IMR-90 (cell line): ENCODE measurements around the gene PSMD4. TPM values are rescaled to one million over a fixed set of nuclear protein-coding genes. Genes with fewer than 3 reads are reported as not detected.

Source experiments
- ATAC-seq: fragments of 200-7000 bp; cut with Tn5 transposase; 2 replicates; pipeline ENCODE4 v1.9.1; 2020; ENCODE audit warnings: low read depth, mild to moderate bottlenecking, moderate library complexity
- BruUV-seq: library from RNA; stranded (reverse); fragments of 400-500 nt; replicated peaks from 2 replicates; lab custom pipeline; 2021; lab: Mats Ljungman, UMichigan
- CTCF ChIA-PET: fragments of 300-600 bp; formaldehyde crosslinking; extraction: SDS; loops from one replicate; lab custom pipeline; 2021; ENCODE audit warnings: antibody characterized with exemption; lab: Yijun Ruan, JAX
- POLR2A ChIA-PET: fragments of 300-600 bp; sonication (Branson Sonifier 250); formaldehyde crosslinking; loops from one replicate; lab custom pipeline; 2022; ENCODE audit warnings: antibody characterized with exemption; ENCODE audit not compliant: unreplicated experiment; lab: Charles Lee
- DNase-seq: peaks from one replicate; pipeline ENCODE4 v3.0.0; 2013
- H2AFZ ChIP-seq: replicated peaks from 2 replicates; pipeline ENCODE3; 2013; ENCODE audit warnings: low read length, mild to moderate bottlenecking; ENCODE audit not compliant: poor library complexity
- H2AK5ac ChIP-seq: 2 replicates; pipeline ENCODE4 v1.6.1; 2013; ENCODE audit warnings: low read depth, low read length, inconsistent platforms
- H2AK9ac ChIP-seq: replicated peaks from 2 replicates; pipeline ENCODE3; 2013; ENCODE audit warnings: mild to moderate bottlenecking, low read depth, low read length, moderate library complexity; ENCODE audit not compliant: poor library complexity
- H2BK120ac ChIP-seq: 2 replicates; pipeline ENCODE4 v1.6.1; 2013; ENCODE audit warnings: low read depth, low read length, inconsistent platforms
- H2BK15ac ChIP-seq: 3 replicates; pipeline ENCODE4 v1.6.1; 2013; ENCODE audit warnings: low read depth, low read length, inconsistent platforms
- H2BK20ac ChIP-seq: 2 replicates; pipeline ENCODE4 v1.6.1; 2013; ENCODE audit warnings: low read depth, mild to moderate bottlenecking, inconsistent platforms, low read length, moderate library complexity
- H2BK5ac ChIP-seq: 2 replicates; pipeline ENCODE4 v1.6.1; 2013; ENCODE audit warnings: mild to moderate bottlenecking, low read depth, low read length, inconsistent platforms; ENCODE audit not compliant: poor library complexity, severe bottlenecking
- H3K14ac ChIP-seq: replicated peaks from 2 replicates; pipeline ENCODE4 v1.6.1; 2013; ENCODE audit warnings: low read depth, low read length, inconsistent platforms
- H3K18ac ChIP-seq: 2 replicates; pipeline ENCODE4 v1.6.1; 2013; ENCODE audit warnings: low read depth, low read length, control low read depth
- H3K23ac ChIP-seq: 2 replicates; pipeline ENCODE4 v1.6.1; 2013; ENCODE audit warnings: low read depth, low read length, inconsistent platforms
- H3K27ac ChIP-seq: 2 replicates; pipeline ENCODE4 v1.5.1; 2013; ENCODE audit warnings: mild to moderate bottlenecking, control low read depth, low read length; ENCODE audit not compliant: insufficient read depth
- H3K27me3 ChIP-seq: 2 replicates; pipeline ENCODE4 v1.6.1; 2013; ENCODE audit warnings: low read length; ENCODE audit not compliant: control insufficient read depth, insufficient read depth
- H3K36me3 ChIP-seq: 2 replicates; pipeline ENCODE4 v1.6.1; 2013; ENCODE audit warnings: low read length, mixed read lengths; ENCODE audit not compliant: control insufficient read depth, insufficient read depth
- H3K4ac ChIP-seq: 2 replicates; pipeline ENCODE4 v1.6.1; 2013; ENCODE audit warnings: low read depth, low read length, inconsistent platforms
- H3K4me1 ChIP-seq: 2 replicates; pipeline ENCODE4 v1.6.1; 2013; ENCODE audit warnings: low read length, mixed read lengths; ENCODE audit not compliant: control insufficient read depth, insufficient read depth
- H3K4me2 ChIP-seq: 2 replicates; pipeline ENCODE4 v1.6.1; 2013; ENCODE audit warnings: low read depth, mild to moderate bottlenecking, control low read depth, low read length, moderate library complexity
- H3K4me3 ChIP-seq: 2 replicates; pipeline ENCODE4 v1.5.1; 2013; ENCODE audit warnings: low read depth, mild to moderate bottlenecking, control low read depth, low read length, moderate library complexity; ENCODE audit not compliant: insufficient read depth
- H3K56ac ChIP-seq: 2 replicates; pipeline ENCODE4 v1.6.1; 2013; ENCODE audit warnings: low read length, inconsistent platforms; ENCODE audit not compliant: insufficient read depth; ENCODE audit errors: extremely low read depth
- H3K79me1 ChIP-seq, 2 experiments: 2 replicates each; pipeline ENCODE4 v1.6.1; 2013; ENCODE audit warnings: low read length in 2 of 2, inconsistent platforms in 1 of 2, low read depth in 1 of 2
- H3K9ac ChIP-seq: 2 replicates; pipeline ENCODE4 v1.6.1; 2013; ENCODE audit warnings: low read depth, low read length, control low read depth
- H3K9me1 ChIP-seq: 2 replicates; pipeline ENCODE4 v1.6.1; 2013; ENCODE audit warnings: low read length, inconsistent platforms; ENCODE audit not compliant: insufficient read depth
- H3K9me3 ChIP-seq: 2 replicates; pipeline ENCODE4 v1.6.1; 2013; ENCODE audit warnings: low read length; ENCODE audit not compliant: control insufficient read depth, insufficient read depth
- H4K20me1 ChIP-seq: 2 replicates; pipeline ENCODE4 v1.6.1; 2013; ENCODE audit warnings: low read length, inconsistent platforms; ENCODE audit not compliant: insufficient read depth
- H4K5ac ChIP-seq: 2 replicates; pipeline ENCODE4 v1.6.1; 2013; ENCODE audit warnings: mild to moderate bottlenecking, low read depth, low read length, control low read depth
- H4K8ac ChIP-seq, 2 experiments: 2 replicates each; pipeline ENCODE4 v1.6.1; 2013; ENCODE audit warnings: low read depth in 2 of 2, low read length in 2 of 2, control low read depth in 1 of 2, inconsistent platforms in 1 of 2
- H4K91ac ChIP-seq: 2 replicates; pipeline ENCODE4 v1.6.1; 2013; ENCODE audit warnings: low read depth, low read length, inconsistent platforms; ENCODE audit not compliant: insufficient read depth
- BHLHE40 ChIP-seq: fragments of 150-350 bp; IDR thresholded peaks from 2 replicates; pipeline ENCODE4 v1.6.1; 2016; ENCODE audit warnings: mild to moderate bottlenecking, low read depth, low read length
- CHD1 ChIP-seq: IDR thresholded peaks from 2 replicates; pipeline ENCODE4 v1.6.1; 2012; ENCODE audit warnings: low read depth, low read length, improper control_type of control experiment
- MAFK ChIP-seq: IDR thresholded peaks from 2 replicates; pipeline ENCODE4 v1.6.1; 2012; ENCODE audit warnings: low read depth, low read length, improper control_type of control experiment
- POLR2A ChIP-seq: IDR thresholded peaks from 2 replicates; pipeline ENCODE4 v1.6.1; 2012; ENCODE audit warnings: mild to moderate bottlenecking, low read depth, low read length
- RAD21 ChIP-seq: IDR thresholded peaks from 2 replicates; pipeline ENCODE4 v1.6.1; 2012; ENCODE audit warnings: low read length, improper control_type of control experiment
- RFX5 ChIP-seq: IDR thresholded peaks from 2 replicates; pipeline ENCODE4 v1.8.0; 2012; ENCODE audit warnings: low read depth, mild to moderate bottlenecking, low read length, moderate library complexity
- SMC3 ChIP-seq: fragments of 150-350 bp; IDR thresholded peaks from 2 replicates; pipeline ENCODE4 v1.6.1; 2016; ENCODE audit warnings: low read depth, mild to moderate bottlenecking, antibody characterized with exemption, low read length, moderate library complexity
- WGBS, 2 experiments: methylation state at CpG; one replicate each; pipeline versions ENCODE4 v1.1.5 to v1.1.7; 2013; ENCODE audit warnings: missing lambda C conversion rate in 2 of 2; ENCODE audit not compliant: insufficient read length in 1 of 2; ENCODE audit errors: extremely low coverage in 2 of 2; 5-methylcytosine and 5-hydroxymethylcytosine counted together
- dilution Hi-C: fragments of 300-500 bp; cut with HindIII; formaldehyde crosslinking; loops from one replicate; pipeline ENCODE4 v1.14.3; 2018; ENCODE audit warnings: low sequenced_read_pairs; ENCODE audit not compliant: unreplicated experiment
- in situ Hi-C: fragments of 300-500 bp; cut with MboI; formaldehyde crosslinking; loops from 3 replicates; pipeline ENCODE4 v1.14.3; 2019; ENCODE audit warnings: low sequenced_read_pairs, inconsistent platforms, mixed read lengths
- intact Hi-C: fragments of 100-400 bp; cut with micrococcal nuclease; formaldehyde crosslinking; loops from 2 replicates; pipeline ENCODE4 v1.10.0; 2022
- microRNA-seq, 2 experiments: library from miRNA; stranded (forward) in 1 of 2; unstranded in 1 of 2; fragments of 10-50 nt in 1 of 2; fragments of <30 nt in 1 of 2; gene quantifications in 1 of 2; microRNA quantifications in 1 of 2; one replicate each; pipeline versions ENCODE3 to v1.1.0; 2013 to 2020; ENCODE audit not compliant: insufficient read depth in 1 of 2, insufficient read length in 1 of 2, unreplicated experiment in 1 of 2
- polyA plus RNA-seq, 3 experiments: library from polyadenylated mRNA; depleted of rRNA; stranded (reverse); fragments of >200 nt; gene quantifications; 2 replicates each; pipeline ENCODE4 v1.2.3, GENCODE V29; 2012; ENCODE audit warnings: low replicate concordance in 1 of 3
- small RNA-seq, 5 experiments: library from RNA; depleted of rRNA; stranded (forward); fragments of <200 nt; gene quantifications; one replicate each; pipeline ENCODE3, GENCODE V24; 2012
- total RNA-seq: library from RNA; depleted of rRNA; stranded (reverse); fragments of >200 nt; gene quantifications from 2 replicates; pipeline ENCODE4 v1.2.3, GENCODE V29; 2012; rRNA removed
- TF ChIP-seq, protein P1 (sequence below): conservative IDR thresholded peaks from 2 replicates; pipeline ENCODE4 v1.5.1; 2012; ENCODE audit warnings: mild to moderate bottlenecking, low read depth, low read length, improper control_type of control experiment

Gene PSMD4
- total and polyA plus RNA-seq, 2 of the 4 experiments (the other 2 are of a cell fraction), result 289 to 314 TPM

DNA sequence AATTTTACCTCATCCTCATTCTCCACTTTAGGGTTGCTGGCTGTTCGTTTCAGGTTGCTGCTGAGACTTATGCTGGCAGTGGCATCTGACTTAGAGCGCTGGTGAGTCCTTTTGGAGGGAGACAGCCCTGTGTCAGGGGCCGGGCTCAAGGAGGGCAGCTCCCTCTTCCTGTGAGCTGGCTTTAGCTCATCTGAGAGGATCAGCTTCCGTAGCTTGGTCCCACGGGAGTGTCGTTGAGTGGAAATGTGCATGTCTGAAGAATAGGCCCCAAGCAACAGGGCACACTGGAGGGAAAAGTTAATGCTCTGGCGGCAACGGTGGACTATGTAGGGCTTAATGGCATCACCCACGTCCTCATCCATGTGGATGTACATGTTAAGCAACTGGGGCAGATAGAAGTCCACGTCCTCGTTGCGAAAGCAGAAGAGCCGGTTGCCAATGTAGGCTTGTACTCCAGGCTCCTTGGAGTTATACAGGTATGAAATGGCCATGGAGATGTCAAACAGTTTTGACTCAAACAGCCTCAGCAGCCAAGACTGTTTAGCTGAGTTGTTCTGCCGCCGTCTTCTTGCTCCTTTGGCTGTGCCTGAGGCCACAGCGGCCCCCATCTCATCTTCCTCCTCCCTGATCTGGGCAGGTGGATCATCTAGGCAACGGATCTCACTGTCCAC, 61.2 kb downstream of the PSMD4 start:
- Histone ChIP-seq H4K8ac (no peak overlapping the region), H4K20me1 (peaks cover 41% of the 10 kb centered on the region), H3K9ac (no peak overlapping the region), H3K14ac (no peak overlapping the region), H3K36me3 (peaks cover 41% of the 10 kb centered on the region), H2BK120ac (no peak overlapping the region), H4K91ac (no peak overlapping the region), H3K27ac (no peak overlapping the region), H2BK20ac (no peak overlapping the region), H3K9me1 (peaks cover 40% of the 10 kb centered on the region), H3K79me1 (peaks cover 35 to 81% of the 10 kb centered on the region in 2 experiments), H2AK5ac (peak overlapping the region; percentile 8; the same call in 1 of the 2 replicates), H3K4me3 (no peak overlapping the region), H3K23ac (no peak overlapping the region), H3K4me2 (no peak overlapping the region), H3K9me3 (no peaks in the 10 kb centered on the region), H3K4ac (no peak overlapping the region), H3K27me3 (no peaks in the 10 kb centered on the region), H2AFZ (no peak overlapping the region), H3K56ac (no peak overlapping the region), H3K4me1 (peaks cover 28% of the 10 kb centered on the region), H2BK15ac (no peak overlapping the region), H4K5ac (no peak overlapping the region), H2AK9ac (no peak overlapping the region), H2BK5ac (no peak overlapping the region), H3K18ac (no peak overlapping the region)
- DNase-seq (no peak), ATAC-seq (no peak)
- intact Hi-C loops (no loop called here), dilution Hi-C loops (no loop called here), in situ Hi-C loops (loop anchor here (25.0 kb wide), 1 partner anchor 672 kb away; the partner anchor contains the start of gene S100A10)
- no TSS peak for BruUV-seq
- TF ChIP-seq MAFK (no peak), RFX5 (no peak), BHLHE40 (no peak), SMC3 (no peak), RAD21 (no peak), CHD1 (no peak), POLR2A (no peak)
- TF ChIP-seq, protein P1, sequence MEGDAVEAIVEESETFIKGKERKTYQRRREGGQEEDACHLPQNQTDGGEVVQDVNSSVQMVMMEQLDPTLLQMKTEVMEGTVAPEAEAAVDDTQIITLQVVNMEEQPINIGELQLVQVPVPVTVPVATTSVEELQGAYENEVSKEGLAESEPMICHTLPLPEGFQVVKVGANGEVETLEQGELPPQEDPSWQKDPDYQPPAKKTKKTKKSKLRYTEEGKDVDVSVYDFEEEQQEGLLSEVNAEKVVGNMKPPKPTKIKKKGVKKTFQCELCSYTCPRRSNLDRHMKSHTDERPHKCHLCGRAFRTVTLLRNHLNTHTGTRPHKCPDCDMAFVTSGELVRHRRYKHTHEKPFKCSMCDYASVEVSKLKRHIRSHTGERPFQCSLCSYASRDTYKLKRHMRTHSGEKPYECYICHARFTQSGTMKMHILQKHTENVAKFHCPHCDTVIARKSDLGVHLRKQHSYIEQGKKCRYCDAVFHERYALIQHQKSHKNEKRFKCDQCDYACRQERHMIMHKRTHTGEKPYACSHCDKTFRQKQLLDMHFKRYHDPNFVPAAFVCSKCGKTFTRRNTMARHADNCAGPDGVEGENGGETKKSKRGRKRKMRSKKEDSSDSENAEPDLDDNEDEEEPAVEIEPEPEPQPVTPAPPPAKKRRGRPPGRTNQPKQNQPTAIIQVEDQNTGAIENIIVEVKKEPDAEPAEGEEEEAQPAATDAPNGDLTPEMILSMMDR, result no peak
- POLR2A ChIA-PET, result no interaction called here
- CTCF ChIA-PET, result interaction anchor here (1.0 kb wide), 1 partner anchor 15 kb away, joined by 3 read pairs; no protein-coding TSS in a partner anchor
- WGBS, 2 experiments, result 99% methylated on average over 10 of the region's 17 CpGs; no CpG with 5 or more reads in 1 of the 2 experiments

Small RNAs within 50 kb of the gene (microRNA-seq; reads per million reads assigned to microRNA genes)
- not detected for gene RN7SL444P (ENCODE audit: insufficient read depth, insufficient read length)

Small RNAs within 50 kb of the gene (small RNA-seq; reads per million reads assigned to genes)
- 0 reads per million in 5 experiments for gene RN7SL444P

Other genes with a start within 250 kb of the PSMD4 start
- gene MINDY1, start 247.8 kb upstream of the PSMD4 start, total RNA-seq, result 5.8 and 6.6 TPM in 2 replicates
- 6.6 and 7.3 TPM in 2 replicates for gene MINDY1, start 247.8 kb upstream of the PSMD4 start, polyA plus RNA-seq (2012; rRNA removed)
- 7.9 and 8.6 TPM in 2 replicates for gene PRUNE1, start 246.3 kb upstream of the PSMD4 start, total RNA-seq
- 9.4 and 9.6 TPM in 2 replicates for gene PRUNE1, start 246.3 kb upstream of the PSMD4 start, polyA plus RNA-seq (2012; rRNA removed)
- under 0.01 TPM in 1 of 2 replicates, not detected in the other for gene BNIPL, start 218.1 kb upstream of the PSMD4 start, total RNA-seq
- 0.10 and 0.38 TPM in 2 replicates for gene BNIPL, start 218.1 kb upstream of the PSMD4 start, polyA plus RNA-seq (2012; rRNA removed)
- 0.54 and 0.83 TPM in 2 replicates for gene C1orf56, start 207.0 kb upstream of the PSMD4 start, total RNA-seq
- gene C1orf56, start 207.0 kb upstream of the PSMD4 start, polyA plus RNA-seq (2012; rRNA removed), result 1.2 and 1.5 TPM in 2 replicates
- 47.0 and 48.6 TPM in 2 replicates for gene CDC42SE1, start 195.1 kb upstream of the PSMD4 start, total RNA-seq
- gene CDC42SE1, start 195.1 kb upstream of the PSMD4 start, polyA plus RNA-seq (2012; rRNA removed), result 47.4 and 58.5 TPM in 2 replicates
- 3.6 and 5.3 TPM in 2 replicates for gene MLLT11, start 194.3 kb upstream of the PSMD4 start, total RNA-seq
- 16.6 and 17.5 TPM in 2 replicates for gene MLLT11, start 194.3 kb upstream of the PSMD4 start, polyA plus RNA-seq (2012; rRNA removed)
- 11.9 and 12.9 TPM in 2 replicates for gene GABPB2, start 184.0 kb upstream of the PSMD4 start, total RNA-seq
- gene GABPB2, start 184.0 kb upstream of the PSMD4 start, polyA plus RNA-seq (2012; rRNA removed), result 6.0 and 7.5 TPM in 2 replicates
- gene SEMA6C, start 108.1 kb upstream of the PSMD4 start, total RNA-seq, result 0.36 and 0.56 TPM in 2 replicates
- gene SEMA6C, start 108.1 kb upstream of the PSMD4 start, polyA plus RNA-seq (2012; rRNA removed), result 2.0 and 2.6 TPM in 2 replicates
- not detected in 2 replicates for gene TNFAIP8L2, start 98.1 kb upstream of the PSMD4 start, total RNA-seq
- not detected in 2 replicates for gene TNFAIP8L2, start 98.1 kb upstream of the PSMD4 start, polyA plus RNA-seq (2012; rRNA removed)
- gene LYSMD1, start 88.8 kb upstream of the PSMD4 start, total RNA-seq, result 9.2 and 10.4 TPM in 2 replicates
- gene LYSMD1, start 88.8 kb upstream of the PSMD4 start, polyA plus RNA-seq (2012; rRNA removed), result 5.0 and 5.9 TPM in 2 replicates
- 22.2 and 27.4 TPM in 2 replicates for gene SCNM1, start 88.6 kb upstream of the PSMD4 start, total RNA-seq
- 33.2 and 35.3 TPM in 2 replicates for gene SCNM1, start 88.6 kb upstream of the PSMD4 start, polyA plus RNA-seq (2012; rRNA removed)
- not detected in 2 replicates for gene TMOD4, start 78.8 kb upstream of the PSMD4 start, total RNA-seq
- gene TMOD4, start 78.8 kb upstream of the PSMD4 start, polyA plus RNA-seq (2012; rRNA removed), result 0.22 and 0.27 TPM in 2 replicates
- gene VPS72, start 64.5 kb upstream of the PSMD4 start, total RNA-seq, result 51.3 and 53.6 TPM in 2 replicates
- gene VPS72, start 64.5 kb upstream of the PSMD4 start, polyA plus RNA-seq (2012; rRNA removed), result 62.3 and 64.5 TPM in 2 replicates
- 52.5 and 59.1 TPM in 2 replicates for gene PIP5K1A, start 56.2 kb upstream of the PSMD4 start, total RNA-seq
- 85.5 and 105 TPM in 2 replicates for gene PIP5K1A, start 56.2 kb upstream of the PSMD4 start, polyA plus RNA-seq (2012; rRNA removed)
- 5.7 and 6.4 TPM in 2 replicates for gene ZNF687, start 27.6 kb downstream of the PSMD4 start, total RNA-seq
- 10.8 and 13.7 TPM in 2 replicates for gene ZNF687, start 27.6 kb downstream of the PSMD4 start, polyA plus RNA-seq (2012; rRNA removed)
- 77.2 and 94.5 TPM in 2 replicates for gene PI4KB, start 72.7 kb downstream of the PSMD4 start, total RNA-seq
- 82.4 and 91.5 TPM in 2 replicates for gene PI4KB, start 72.7 kb downstream of the PSMD4 start, polyA plus RNA-seq (2012; rRNA removed)
- gene RFX5, start 92.5 kb downstream of the PSMD4 start, total RNA-seq, result 37.8 and 44.4 TPM in 2 replicates
- gene RFX5, start 92.5 kb downstream of the PSMD4 start, polyA plus RNA-seq (2012; rRNA removed), result 26.8 and 29.3 TPM in 2 replicates
- gene SELENBP1, start 118.0 kb downstream of the PSMD4 start, total RNA-seq, result 21.1 and 21.3 TPM in 2 replicates
- 54.9 and 56.9 TPM in 2 replicates for gene SELENBP1, start 118.0 kb downstream of the PSMD4 start, polyA plus RNA-seq (2012; rRNA removed)
- 376 and 457 TPM in 2 replicates for gene PSMB4, start 144.8 kb downstream of the PSMD4 start, total RNA-seq
- 565 and 640 TPM in 2 replicates for gene PSMB4, start 144.8 kb downstream of the PSMD4 start, polyA plus RNA-seq (2012; rRNA removed)
- 15.0 and 20.8 TPM in 2 replicates for gene POGZ, start 204.8 kb downstream of the PSMD4 start, total RNA-seq
- gene POGZ, start 204.8 kb downstream of the PSMD4 start, polyA plus RNA-seq (2012; rRNA removed), result 27.4 and 33.5 TPM in 2 replicates